ENCODE results near the gene MAPKAPK5.

DNA sequence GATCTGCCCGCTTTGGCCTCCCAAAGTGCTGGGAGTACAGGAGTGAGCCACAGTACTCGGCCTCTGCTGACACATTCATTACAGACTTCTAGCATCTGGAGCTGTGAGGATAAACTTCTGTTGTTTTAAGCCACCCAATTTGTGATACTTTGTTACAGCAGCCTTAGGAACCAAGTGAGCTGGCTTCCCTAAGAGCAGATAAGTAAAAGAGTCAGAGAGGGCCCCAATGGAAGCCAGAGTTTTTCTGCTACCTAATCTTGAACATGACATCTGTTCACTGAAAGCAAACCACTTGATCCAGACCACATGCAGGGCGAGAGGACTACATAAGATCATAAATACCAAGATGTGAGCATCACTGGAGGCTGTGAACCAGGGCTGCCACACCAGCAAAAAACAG is 3.7 kb upstream of the MAPKAPK5 start:
- TF ChIP-seq CTCF (conservative IDR thresholded peaks at IDR 0.05; ENCODE audit: low read depth in 2 of 2) (no peak), EZH2 (IDR thresholded peaks at IDR 0.05; ENCODE audit: low read depth, unreplicated experiment) (no peak), EZH2phosphoT487 (IDR thresholded peaks at IDR 0.05; ENCODE audit: unreplicated experiment) (no peak), POLR2AphosphoS5 (IDR thresholded peaks at IDR 0.05; ENCODE audit: low read depth) (no peak), STAT1 (IDR thresholded peaks at IDR 0.05; ENCODE audit: unreplicated experiment) (no peak), JUNB (IDR thresholded peaks at IDR 0.05; ENCODE audit: unreplicated experiment) (no peak), CREB1 (CRISPR knock-in tag; IDR thresholded peaks at IDR 0.05; ENCODE audit: low read depth) (no peak), ZNF114 (CRISPR knock-in tag; IDR thresholded peaks at IDR 0.05) (no peak)
- TF ChIP-seq, protein P1, sequence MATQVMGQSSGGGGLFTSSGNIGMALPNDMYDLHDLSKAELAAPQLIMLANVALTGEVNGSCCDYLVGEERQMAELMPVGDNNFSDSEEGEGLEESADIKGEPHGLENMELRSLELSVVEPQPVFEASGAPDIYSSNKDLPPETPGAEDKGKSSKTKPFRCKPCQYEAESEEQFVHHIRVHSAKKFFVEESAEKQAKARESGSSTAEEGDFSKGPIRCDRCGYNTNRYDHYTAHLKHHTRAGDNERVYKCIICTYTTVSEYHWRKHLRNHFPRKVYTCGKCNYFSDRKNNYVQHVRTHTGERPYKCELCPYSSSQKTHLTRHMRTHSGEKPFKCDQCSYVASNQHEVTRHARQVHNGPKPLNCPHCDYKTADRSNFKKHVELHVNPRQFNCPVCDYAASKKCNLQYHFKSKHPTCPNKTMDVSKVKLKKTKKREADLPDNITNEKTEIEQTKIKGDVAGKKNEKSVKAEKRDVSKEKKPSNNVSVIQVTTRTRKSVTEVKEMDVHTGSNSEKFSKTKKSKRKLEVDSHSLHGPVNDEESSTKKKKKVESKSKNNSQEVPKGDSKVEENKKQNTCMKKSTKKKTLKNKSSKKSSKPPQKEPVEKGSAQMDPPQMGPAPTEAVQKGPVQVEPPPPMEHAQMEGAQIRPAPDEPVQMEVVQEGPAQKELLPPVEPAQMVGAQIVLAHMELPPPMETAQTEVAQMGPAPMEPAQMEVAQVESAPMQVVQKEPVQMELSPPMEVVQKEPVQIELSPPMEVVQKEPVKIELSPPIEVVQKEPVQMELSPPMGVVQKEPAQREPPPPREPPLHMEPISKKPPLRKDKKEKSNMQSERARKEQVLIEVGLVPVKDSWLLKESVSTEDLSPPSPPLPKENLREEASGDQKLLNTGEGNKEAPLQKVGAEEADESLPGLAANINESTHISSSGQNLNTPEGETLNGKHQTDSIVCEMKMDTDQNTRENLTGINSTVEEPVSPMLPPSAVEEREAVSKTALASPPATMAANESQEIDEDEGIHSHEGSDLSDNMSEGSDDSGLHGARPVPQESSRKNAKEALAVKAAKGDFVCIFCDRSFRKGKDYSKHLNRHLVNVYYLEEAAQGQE (IDR thresholded peaks at IDR 0.05; ENCODE audit: unreplicated experiment): no peak
- TF ChIP-seq, protein P2, sequence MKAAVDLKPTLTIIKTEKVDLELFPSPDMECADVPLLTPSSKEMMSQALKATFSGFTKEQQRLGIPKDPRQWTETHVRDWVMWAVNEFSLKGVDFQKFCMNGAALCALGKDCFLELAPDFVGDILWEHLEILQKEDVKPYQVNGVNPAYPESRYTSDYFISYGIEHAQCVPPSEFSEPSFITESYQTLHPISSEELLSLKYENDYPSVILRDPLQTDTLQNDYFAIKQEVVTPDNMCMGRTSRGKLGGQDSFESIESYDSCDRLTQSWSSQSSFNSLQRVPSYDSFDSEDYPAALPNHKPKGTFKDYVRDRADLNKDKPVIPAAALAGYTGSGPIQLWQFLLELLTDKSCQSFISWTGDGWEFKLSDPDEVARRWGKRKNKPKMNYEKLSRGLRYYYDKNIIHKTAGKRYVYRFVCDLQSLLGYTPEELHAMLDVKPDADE (IDR thresholded peaks at IDR 0.05): no peak
